Activated CD8-positive, alpha-beta memory T cell treated with anti-CD3 and anti-CD28 coated beads, Interleukin-2, amount 50 U/mL, for 48 hours (primary cell): ENCODE data around the gene MMEL1.
A peak's percentile ranks its signal among the peaks of the same experiment; 100 is the strongest.
"Not testable (repeated sequence)": the region's sequence is repeated elsewhere in the genome, so short reads cannot be mapped to it uniquely, and the experiment has no call there.

ENCODE experiments used
- DNase-seq: peaks from one replicate; pipeline ENCODE4 v3.0.0-alpha.2; 2020

Gene MMEL1

GRCh38 chr1:2588661-2589430 lies 44.0 kb downstream of the MMEL1 start:
- no peak for DNase-seq

GRCh38 chr1:2587860-2588571 lies 44.8 kb downstream of the MMEL1 start:
- DNase-seq, result no peak

- DNase-seq, result peak; percentile 71
These were observed 45.6 kb downstream of the MMEL1 start for GRCh38 chr1:2587071-2587859.

GRCh38 chr1:2586154-2587070 lies 46.4 kb downstream of the MMEL1 start, which contains the start of gene PRXL2B:
TSS of gene PRXL2B (plus strand) at chr1:2586777. CDS start at chr1:2586886, 109 bp downstream.
- peak; percentile 99 for DNase-seq

- peak; percentile 77 for DNase-seq
These were observed 47.3 kb downstream of the MMEL1 start for GRCh38 chr1:2585318-2586092.

- DNase-seq, result no peak
These were observed 48.0 kb downstream of the MMEL1 start for GRCh38 chr1:2584686-2585317.

- DNase-seq, result no peak
These were observed 48.9 kb downstream of the MMEL1 start for GRCh38 chr1:2583871-2584351.

GRCh38 chr1:2583331-2583791 lies 49.5 kb downstream of the MMEL1 start:
- DNase-seq, result no peak

GRCh38 chr1:2582391-2582790 lies 50.4 kb downstream of the MMEL1 start:
- DNase-seq, result no peak

- no peak for DNase-seq
These were observed 52.1 kb downstream of the MMEL1 start for GRCh38 chr1:2580691-2581090.

GRCh38 chr1:2578758-2579118 lies 54.1 kb downstream of the MMEL1 start:
- no peak for DNase-seq

GRCh38 chr1:2577565-2578075 lies 55.2 kb downstream of the MMEL1 start:
- DNase-seq, result not testable (repeated sequence)

- DNase-seq, result no peak
These were observed 56.8 kb downstream of the MMEL1 start for GRCh38 chr1:2575801-2576663.

- DNase-seq, result no peak
These were observed 58.5 kb downstream of the MMEL1 start for GRCh38 chr1:2574350-2574749.

GRCh38 chr1:2573250-2573920 lies 59.4 kb downstream of the MMEL1 start:
- no peak for DNase-seq

GRCh38 chr1:2571348-2571747 lies 61.5 kb downstream of the MMEL1 start:
- no peak for DNase-seq

GRCh38 chr1:2570332-2570731 lies 62.5 kb downstream of the MMEL1 start:
- DNase-seq, result no peak

GRCh38 chr1:2569703-2570102 lies 63.1 kb downstream of the MMEL1 start:
- not testable (repeated sequence) for DNase-seq

- no peak for DNase-seq
These were observed 63.8 kb downstream of the MMEL1 start for GRCh38 chr1:2569060-2569459.
